ENCODE data around the gene RIOK1.
"Not testable (repeated sequence)": the region's sequence is repeated elsewhere in the genome, so short reads cannot be mapped to it uniquely, and the experiment has no call there.

RIOK1 gene

DNA sequence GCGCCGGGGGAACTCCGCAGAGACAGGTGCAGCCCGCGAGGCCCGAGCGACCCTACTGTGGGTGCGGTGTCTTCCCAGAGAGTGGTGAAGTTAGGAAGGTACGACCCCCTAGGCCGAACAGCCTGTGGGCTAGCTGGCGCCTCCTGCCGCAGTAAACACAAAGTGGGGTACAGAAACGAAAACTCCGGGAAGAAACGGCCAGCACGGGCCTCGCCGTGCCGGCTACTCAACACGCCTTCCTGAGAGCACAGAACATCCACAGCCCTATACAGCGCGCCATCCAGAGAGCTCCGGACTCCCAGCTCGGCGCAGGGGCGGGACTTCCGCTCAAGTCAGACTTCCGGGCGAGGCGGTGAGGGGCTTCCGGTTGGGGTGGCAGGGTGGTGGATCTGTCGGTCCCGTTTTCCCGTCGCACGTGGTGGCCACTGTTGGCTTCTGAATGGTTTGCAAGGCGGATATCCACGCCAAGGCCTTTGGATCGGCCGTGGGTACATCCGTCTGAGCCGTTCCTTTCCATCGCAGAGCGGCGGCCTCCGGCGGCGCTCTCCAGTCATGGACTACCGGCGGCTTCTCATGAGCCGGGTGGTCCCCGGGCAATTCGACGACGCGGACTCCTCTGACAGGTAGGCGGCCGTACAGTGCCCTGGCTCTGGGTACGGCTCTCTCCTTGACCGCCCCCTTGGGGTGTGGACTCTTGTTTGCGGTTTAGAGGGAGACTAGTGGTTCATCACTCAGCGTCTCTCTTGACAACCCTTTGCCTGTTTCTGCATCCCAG is at the start of gene RIOK1, which contains the start of gene CAGE1:
Gene RIOK1, plus strand, starts transcription at position 358 of the 775 bp plus-strand sequence. Its CDS starts 195 bp downstream, at position 553.
Gene CAGE1, minus strand, starts transcription at position 292 of the 775 bp plus-strand sequence. CDS start 2,569 bp downstream, outside the sequence.
- peak; percentile 95 for DNase-seq (ENCODE audit: low read depth)

DNA sequence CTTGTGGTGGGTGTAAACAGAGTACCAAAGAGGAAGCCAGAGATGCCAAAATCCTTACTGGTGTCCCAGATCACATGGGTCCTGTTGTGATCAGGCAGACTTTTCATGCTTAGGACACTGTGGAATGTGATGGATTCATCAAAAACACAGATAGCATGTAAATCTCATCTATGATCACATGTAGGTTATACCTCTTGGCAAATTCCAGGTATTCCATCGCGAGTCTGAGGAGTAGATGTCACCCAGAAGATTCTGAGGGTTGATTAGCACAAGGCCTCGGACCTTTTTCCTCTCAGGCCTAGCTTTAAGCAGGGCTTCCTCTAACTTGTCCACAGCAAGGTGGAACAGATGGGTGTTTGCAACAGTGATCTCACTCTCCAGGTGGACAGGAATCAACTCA is 48.3 kb upstream of the RIOK1 start:
- DNase-seq (ENCODE audit: low read depth) = no peak

DNA sequence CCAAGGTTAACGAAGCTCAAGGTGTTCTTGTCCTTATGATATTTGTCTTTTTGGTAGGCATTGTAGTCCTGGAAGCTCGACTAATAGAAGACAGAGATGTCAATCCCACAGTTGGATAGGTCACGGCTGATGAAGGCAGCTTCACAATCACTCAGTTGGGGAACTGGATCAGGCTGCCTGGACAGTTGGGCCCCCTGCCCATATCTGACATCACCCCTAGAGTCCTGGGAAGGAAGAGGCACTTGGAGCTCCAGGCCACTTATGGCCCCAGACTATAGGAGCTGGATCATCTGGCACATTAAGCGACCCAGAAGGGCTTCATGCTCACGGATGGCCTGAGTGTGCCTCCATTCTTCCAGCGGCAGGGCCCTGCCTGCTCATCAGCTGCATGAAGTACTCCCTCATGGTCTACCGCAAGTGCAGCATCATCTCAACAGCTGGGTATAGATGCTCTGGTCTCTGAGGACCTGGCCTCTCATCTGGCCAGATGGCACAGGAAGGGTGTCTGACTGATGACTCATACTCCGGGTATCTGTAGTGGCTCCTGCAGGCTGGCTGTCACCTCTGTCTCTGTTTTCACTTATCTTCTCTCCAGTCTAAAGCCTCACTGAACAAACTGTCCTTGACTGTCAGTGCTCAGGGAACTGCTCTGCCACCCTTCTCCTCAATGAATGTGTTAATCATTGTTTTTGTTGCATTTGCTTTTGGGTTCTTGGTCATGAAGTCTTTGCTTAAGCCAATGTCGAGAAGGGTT is 47.4 kb upstream of the RIOK1 start:
- no peak for DNase-seq (ENCODE audit: low read depth)

GRCh38 chr6:7343546-7344475 is 45.8 kb upstream of the RIOK1 start:
- no peak for DNase-seq (ENCODE audit: low read depth)

GRCh38 chr6:7344773-7345450 is 44.7 kb upstream of the RIOK1 start:
- DNase-seq (ENCODE audit: low read depth) = not testable (repeated sequence)

- DNase-seq (ENCODE audit: low read depth) = not testable (repeated sequence)
Observed at GRCh38 chr6:7347551-7347997, 42.0 kb upstream of the RIOK1 start.

GRCh38 chr6:7350591-7350990 is 39.0 kb upstream of the RIOK1 start:
- DNase-seq (ENCODE audit: low read depth) = not testable (repeated sequence)

DNA sequence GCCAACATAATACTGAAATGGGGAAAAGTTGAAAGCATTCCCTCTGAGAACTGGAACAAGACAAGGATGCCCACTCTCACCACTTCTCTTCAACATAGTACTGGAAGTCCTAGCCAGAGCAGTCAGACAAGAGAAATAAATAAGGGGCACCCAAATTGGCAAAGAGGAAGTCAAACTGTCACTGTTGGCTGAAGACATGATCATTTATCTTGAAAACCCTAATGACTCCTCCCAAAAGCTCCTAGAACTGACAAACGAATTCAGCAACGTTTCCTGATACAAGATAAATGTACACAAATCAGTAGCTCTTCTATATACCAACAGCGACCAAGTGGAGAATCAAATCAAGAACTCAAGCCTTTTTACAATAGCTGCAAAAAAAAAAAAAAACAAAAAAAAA is 37.7 kb upstream of the RIOK1 start:
- DNase-seq (ENCODE audit: low read depth) = not testable (repeated sequence)

- no peak for DNase-seq (ENCODE audit: low read depth)
Observed at GRCh38 chr6:7367408-7367807, 22.2 kb upstream of the RIOK1 start.

DNA sequence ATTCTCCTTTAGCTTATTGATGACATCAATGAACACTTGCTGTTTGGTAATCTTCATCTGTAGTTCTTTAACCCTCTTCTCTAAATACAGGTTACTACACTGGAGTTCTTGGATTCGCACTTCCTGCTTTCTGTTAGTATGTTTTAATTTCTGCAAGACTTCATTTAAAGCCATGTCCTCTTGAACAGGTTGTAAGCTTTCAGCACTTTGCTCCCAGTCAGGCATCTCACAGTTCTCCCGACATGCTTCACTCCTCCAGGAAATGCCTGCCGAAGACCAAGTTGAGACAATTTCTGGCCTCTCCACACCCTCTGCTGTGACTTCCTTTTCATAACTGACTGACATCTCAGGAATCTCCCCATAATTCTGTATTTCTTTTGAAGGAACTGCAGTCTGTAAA is 15.9 kb upstream of the RIOK1 start:
- DNase-seq (ENCODE audit: low read depth) = no peak

GRCh38 chr6:7377961-7378360 is 11.6 kb upstream of the RIOK1 start:
- DNase-seq (ENCODE audit: low read depth) = no peak

DNA sequence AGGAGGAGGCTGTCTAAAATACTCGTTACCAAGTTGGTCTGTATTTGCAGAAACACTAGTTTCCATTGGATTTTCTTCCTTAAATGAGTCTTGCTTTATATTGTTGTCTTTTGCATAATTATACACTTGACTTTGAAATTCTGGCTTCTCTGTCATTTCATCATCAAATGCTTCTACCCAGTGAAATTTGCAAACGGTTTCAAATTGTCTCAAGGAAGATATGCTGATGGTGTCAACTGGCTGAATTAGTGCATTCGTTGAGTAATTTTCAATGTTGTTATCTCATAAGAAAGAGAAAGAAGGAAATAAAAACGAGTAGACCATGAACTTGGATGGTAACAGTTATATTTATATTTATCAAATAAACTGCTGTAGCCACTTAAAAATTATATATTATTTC is 10.9 kb upstream of the RIOK1 start:
- DNase-seq (ENCODE audit: low read depth) = no peak

DNA sequence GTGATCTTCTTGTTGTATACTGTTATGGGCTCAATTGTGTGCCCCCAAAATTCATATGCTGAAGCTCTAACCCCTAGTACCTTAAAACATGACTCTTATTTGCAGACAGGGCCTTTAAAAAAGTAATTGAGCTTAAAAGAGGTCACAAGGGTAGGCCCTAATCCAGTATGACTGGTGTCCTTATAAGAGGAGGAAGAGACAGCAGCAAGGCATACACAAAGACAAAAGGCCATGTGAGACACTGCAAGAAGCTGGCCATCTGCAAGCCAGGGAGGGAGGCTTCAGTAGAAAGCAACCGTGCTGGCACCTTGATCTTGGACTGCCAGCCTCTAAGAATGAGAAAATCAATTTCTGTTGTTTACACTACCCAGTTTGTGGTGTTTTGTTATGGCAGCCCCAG is 8.5 kb upstream of the RIOK1 start:
- DNase-seq (ENCODE audit: low read depth) = no peak

- no peak for DNase-seq (ENCODE audit: low read depth)
Observed at GRCh38 chr6:7389162-7389450, 502 bp upstream of the RIOK1 start.

DNA sequence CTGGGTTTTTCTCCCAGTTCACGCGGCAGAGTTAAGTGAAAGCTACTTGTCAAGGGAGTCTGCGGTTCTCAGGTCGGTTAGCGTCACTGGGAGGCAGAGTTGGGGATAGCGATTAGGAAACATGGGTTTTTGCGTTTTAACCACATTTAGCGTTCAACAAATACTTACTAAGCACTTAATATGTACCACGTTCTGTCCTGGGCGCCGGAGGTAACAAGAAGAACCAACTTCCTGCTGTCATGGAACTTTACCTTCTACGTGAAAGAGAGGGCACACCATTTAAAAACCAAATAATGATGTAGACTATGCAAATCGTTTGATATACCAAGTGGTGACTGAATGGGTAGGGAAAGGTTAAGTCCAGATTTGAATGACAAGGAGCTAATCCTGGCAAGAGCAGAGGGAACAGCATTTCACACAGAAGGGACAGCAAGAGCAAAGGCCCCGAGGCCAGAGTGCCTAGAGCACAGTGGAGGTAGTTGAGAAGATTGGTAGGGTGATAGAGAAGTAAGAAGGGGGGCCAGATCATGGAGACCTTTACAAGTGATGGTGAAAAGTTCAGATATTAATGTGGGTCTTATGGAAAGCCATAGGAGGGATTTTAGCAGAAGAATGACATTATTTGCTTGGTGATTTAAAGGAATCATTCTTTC is 744 bp downstream of the RIOK1 start:
- DNase-seq (ENCODE audit: low read depth) = no peak

GRCh38 chr6:7391151-7391550 is 1.5 kb downstream of the RIOK1 start:
- no peak for DNase-seq (ENCODE audit: low read depth)

GRCh38 chr6:7392402-7392801 is 2.8 kb downstream of the RIOK1 start:
- no peak for DNase-seq (ENCODE audit: low read depth)

- DNase-seq (ENCODE audit: low read depth) = no peak
Observed at GRCh38 chr6:7401075-7401474, 11.5 kb downstream of the RIOK1 start.

- no peak for DNase-seq (ENCODE audit: low read depth)
Observed at GRCh38 chr6:7402716-7403115, 13.1 kb downstream of the RIOK1 start.

DNA sequence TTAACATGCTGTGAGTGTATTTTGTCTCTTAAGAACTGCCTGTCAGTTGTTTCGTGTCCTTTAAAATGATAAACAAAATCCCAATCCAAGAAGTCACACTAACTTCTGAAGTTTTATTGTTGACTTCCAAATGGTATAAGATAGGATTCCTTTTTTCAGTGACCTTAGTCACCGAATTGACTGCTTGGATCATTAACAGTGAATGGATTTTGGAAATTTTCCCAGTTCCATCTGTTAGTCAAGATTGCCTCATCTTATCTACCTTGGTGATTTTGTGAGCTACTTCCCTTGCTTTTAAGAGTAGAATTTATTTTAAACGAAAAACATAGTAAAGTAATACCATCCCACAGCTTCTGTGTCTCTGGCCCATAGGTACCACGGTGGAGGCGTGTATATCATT is 14.9 kb downstream of the RIOK1 start:
- no peak for DNase-seq (ENCODE audit: low read depth)

GRCh38 chr6:7406743-7407142 is 17.1 kb downstream of the RIOK1 start:
- DNase-seq (ENCODE audit: low read depth) = no peak

All from stimulated activated CD4-positive, alpha-beta T cell treated with anti-CD3 and anti-CD28 coated beads, Interleukin-2, amount 100 ng/mL, for 4 hours (primary cell).